Measurements from ENCODE around the gene PCDHB11.

GRCh38 chr5:141250576-141250975, 51.1 kb downstream of the PCDHB11 start:
- no peak for TF ChIP-seq CTCF (IDR thresholded peaks at IDR 0.05; ENCODE audit: insufficient read depth, low read length)
- TF ChIP-seq REST (IDR thresholded peaks at IDR 0.05; ENCODE audit: insufficient replicate concordance, low read depth) = no peak
- TF ChIP-seq GABPA (IDR thresholded peaks at IDR 0.05; ENCODE audit: low read depth) = no peak
- no peak for TF ChIP-seq POLR2AphosphoS5 (IDR thresholded peaks at IDR 0.05; ENCODE audit: low read depth)

Measured in HL-60 (cell line).